K562 (cell line): Measurements from ENCODE around the gene FBXW9. TPM values are rescaled to one million over a fixed set of nuclear protein-coding genes. Genes with fewer than 3 reads are reported as not detected.

Experiments
- ATF1 ChIP-seq, 2 experiments: fragments of 450-650 bp in 1 of 2; IDR thresholded peaks; 2 replicates each; pipeline ENCODE4 v1.6.1; 2016; ENCODE audit warnings: missing compliant biosample characterization in 1 of 2, missing genetic modification characterization in 1 of 2
- CLOCK ChIP-seq: fragments of 250-450 bp; sonication (Bioruptor Pico); IDR thresholded peaks from 2 replicates; pipeline ENCODE4 v1.4.0; 2020; ENCODE audit warnings: mild to moderate bottlenecking, moderate library complexity, borderline replicate concordance
- HDAC1 ChIP-seq, 2 experiments: fragments of 450-650 bp; IDR thresholded peaks; 2 replicates each; pipeline ENCODE4 v1.6.1; 2016 to 2017; ENCODE audit warnings: inconsistent platforms in 1 of 2, mild to moderate bottlenecking in 1 of 2, moderate library complexity in 1 of 2
- HMGXB4 ChIP-seq: sonication (generic); formaldehyde crosslinking; IDR thresholded peaks from 2 replicates; pipeline ENCODE4 v1.8.1; 2023; ENCODE audit warnings: mild to moderate bottlenecking, missing genetic modification reagents
- LCOR ChIP-seq: sonication (generic); formaldehyde crosslinking; IDR thresholded peaks from 2 replicates; pipeline ENCODE4 v1.8.0; 2022; ENCODE audit warnings: mild to moderate bottlenecking, missing genetic modification reagents
- MIER1 ChIP-seq: fragments of 450-650 bp; IDR thresholded peaks from 2 replicates; pipeline ENCODE4 v1.6.1; 2016; ENCODE audit warnings: antibody characterized with exemption, mild to moderate bottlenecking, low read depth
- RBM39 ChIP-seq: fragments of 200-400 bp; formaldehyde crosslinking; optimal IDR thresholded peaks from 2 replicates; pipeline ENCODE3; 2018; ENCODE audit warnings: low read depth, low read length
- SFPQ ChIP-seq: fragments of 200-400 bp; formaldehyde crosslinking; IDR thresholded peaks from 2 replicates; pipeline ENCODE4 v1.6.1; 2017; ENCODE audit warnings: mild to moderate bottlenecking, low read depth, low read length, moderate library complexity
- STAG1 ChIP-seq: sonication (generic); formaldehyde crosslinking; IDR thresholded peaks from 2 replicates; pipeline ENCODE4 v1.5.0; 2020; ENCODE audit warnings: missing genetic modification reagents, borderline replicate concordance
- TCF7L2 ChIP-seq: fragments of 150-350 bp; IDR thresholded peaks from 2 replicates; pipeline ENCODE4 v1.6.1; 2016; ENCODE audit warnings: low read depth, mild to moderate bottlenecking, low read length, moderate library complexity
- TGIF2 ChIP-seq: sonication (generic); formaldehyde crosslinking; IDR thresholded peaks from 2 replicates; pipeline ENCODE4 v1.8.1; 2022; ENCODE audit warnings: mild to moderate bottlenecking, missing genetic modification reagents, moderate library complexity
- ZNF408 ChIP-seq: fragments of 250-450 bp; sonication (Bioruptor Pico); IDR thresholded peaks from 2 replicates; pipeline ENCODE4 v1.4.0; 2020; ENCODE audit warnings: low read depth, mild to moderate bottlenecking, moderate library complexity
- ZNF766 ChIP-seq: fragments of 200-800 bp; sonication (Bioruptor generic); conservative IDR thresholded peaks from 2 replicates; pipeline ENCODE4 v1.6.1; 2016; ENCODE audit warnings: missing genetic modification characterization, missing compliant biosample characterization
- polyA plus RNA-seq, 8 experiments: library from polyadenylated mRNA; depleted of rRNA in 4 of 8; stranded (reverse) in 5 of 8; unstranded in 3 of 8; fragments of >200 nt; fragmentation: Nextera tagmentation in 2 of 8; fragmentation: Illumina TruSeq in 1 of 8; extraction: Ambion mirVana in 2 of 8; extraction: Trizol in 1 of 8; gene quantifications; 2 replicates each; pipeline versions ENCODE4 v1.2.1 to v1.2.3, GENCODE V29; 2011 to 2014; ENCODE audit warnings: inconsistent platforms in 1 of 8, missing spikeins in 1 of 8
- total RNA-seq, 7 experiments: library from RNA; depleted of rRNA in 6 of 7; stranded (reverse); fragments of >200 nt in 6 of 7; fragmentation: Illumina TruSeq in 2 of 7; extraction: Trizol in 2 of 7; gene quantifications; 2 replicates each; pipeline versions ENCODE4 v1.2.1 to v1.2.3, GENCODE V29; 2011 to 2021; ENCODE audit warnings: low replicate concordance in 1 of 7
- TF ChIP-seq, protein P1 (sequence below): fragments of 200-800 bp; sonication (Bioruptor generic); IDR thresholded peaks from 2 replicates; pipeline ENCODE4 v1.6.1; 2016; ENCODE audit warnings: missing genetic modification characterization, missing compliant biosample characterization

Gene FBXW9
- total and polyA plus RNA-seq, 9 of the 15 experiments (the other 6 are each of a cell fraction or from before 2014, with no cell fraction given): 0.23 to 21.7 (median 6.2) TPM

- TF ChIP-seq HMGXB4 (CRISPR knock-in tag): no peak
- TF ChIP-seq SFPQ: no peak
- TF ChIP-seq TGIF2 (CRISPR knock-in tag): no peak
- TF ChIP-seq RBM39: no peak
- no peak for TF ChIP-seq MIER1
- TF ChIP-seq LCOR (CRISPR knock-in tag): no peak
- TF ChIP-seq HDAC1 (IDR thresholded peaks at IDR 0.05): peak; percentile 65 to 99; a peak in 2 of 4 replicates
- TF ChIP-seq ZNF766: no peak
- TF ChIP-seq TCF7L2: no peak
- TF ChIP-seq ATF1 (CRISPR knock-in tag; IDR thresholded peaks at IDR 0.05): peak; percentile 93
- peak; percentile 99 for TF ChIP-seq ATF1 (tag; IDR thresholded peaks at IDR 0.05)
- no peak for TF ChIP-seq ZNF408 (CRISPR knock-in tag)
- TF ChIP-seq, protein P1, sequence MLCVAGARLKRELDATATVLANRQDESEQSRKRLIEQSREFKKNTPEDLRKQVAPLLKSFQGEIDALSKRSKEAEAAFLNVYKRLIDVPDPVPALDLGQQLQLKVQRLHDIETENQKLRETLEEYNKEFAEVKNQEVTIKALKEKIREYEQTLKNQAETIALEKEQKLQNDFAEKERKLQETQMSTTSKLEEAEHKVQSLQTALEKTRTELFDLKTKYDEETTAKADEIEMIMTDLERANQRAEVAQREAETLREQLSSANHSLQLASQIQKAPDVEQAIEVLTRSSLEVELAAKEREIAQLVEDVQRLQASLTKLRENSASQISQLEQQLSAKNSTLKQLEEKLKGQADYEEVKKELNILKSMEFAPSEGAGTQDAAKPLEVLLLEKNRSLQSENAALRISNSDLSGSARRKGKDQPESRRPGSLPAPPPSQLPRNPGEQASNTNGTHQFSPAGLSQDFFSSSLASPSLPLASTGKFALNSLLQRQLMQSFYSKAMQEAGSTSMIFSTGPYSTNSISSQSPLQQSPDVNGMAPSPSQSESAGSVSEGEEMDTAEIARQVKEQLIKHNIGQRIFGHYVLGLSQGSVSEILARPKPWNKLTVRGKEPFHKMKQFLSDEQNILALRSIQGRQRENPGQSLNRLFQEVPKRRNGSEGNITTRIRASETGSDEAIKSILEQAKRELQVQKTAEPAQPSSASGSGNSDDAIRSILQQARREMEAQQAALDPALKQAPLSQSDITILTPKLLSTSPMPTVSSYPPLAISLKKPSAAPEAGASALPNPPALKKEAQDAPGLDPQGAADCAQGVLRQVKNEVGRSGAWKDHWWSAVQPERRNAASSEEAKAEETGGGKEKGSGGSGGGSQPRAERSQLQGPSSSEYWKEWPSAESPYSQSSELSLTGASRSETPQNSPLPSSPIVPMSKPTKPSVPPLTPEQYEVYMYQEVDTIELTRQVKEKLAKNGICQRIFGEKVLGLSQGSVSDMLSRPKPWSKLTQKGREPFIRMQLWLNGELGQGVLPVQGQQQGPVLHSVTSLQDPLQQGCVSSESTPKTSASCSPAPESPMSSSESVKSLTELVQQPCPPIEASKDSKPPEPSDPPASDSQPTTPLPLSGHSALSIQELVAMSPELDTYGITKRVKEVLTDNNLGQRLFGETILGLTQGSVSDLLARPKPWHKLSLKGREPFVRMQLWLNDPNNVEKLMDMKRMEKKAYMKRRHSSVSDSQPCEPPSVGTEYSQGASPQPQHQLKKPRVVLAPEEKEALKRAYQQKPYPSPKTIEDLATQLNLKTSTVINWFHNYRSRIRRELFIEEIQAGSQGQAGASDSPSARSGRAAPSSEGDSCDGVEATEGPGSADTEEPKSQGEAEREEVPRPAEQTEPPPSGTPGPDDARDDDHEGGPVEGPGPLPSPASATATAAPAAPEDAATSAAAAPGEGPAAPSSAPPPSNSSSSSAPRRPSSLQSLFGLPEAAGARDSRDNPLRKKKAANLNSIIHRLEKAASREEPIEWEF (CRISPR knock-in tag): no peak
- no peak for TF ChIP-seq CLOCK (CRISPR knock-in tag)
- TF ChIP-seq STAG1 (CRISPR knock-in tag): no peak
Observed at GRCh38 chr19:12696366-12697335, at the start of gene FBXW9 (continued).
